HG02970 (cell line): ENCODE data around the gene LCE1F.

Source experiments
- ATAC-seq: cut with Tn5 transposase; IDR thresholded peaks from one replicate; pipeline ENCODE4 v1.9.1; 2021; ENCODE audit warnings: mild to moderate bottlenecking, moderate library complexity, moderate number of reproducible peaks; ENCODE audit not compliant: unreplicated experiment, low FRiP score

The LCE1F gene

GRCh38 chr1:152770411-152770810 is 4.5 kb upstream of the LCE1F start:
- no peak for ATAC-seq

- no peak for ATAC-seq
Measured at GRCh38 chr1:152776361-152776760, 1.4 kb downstream of the LCE1F start.

GRCh38 chr1:152777510-152778137 is 2.7 kb downstream of the LCE1F start:
- ATAC-seq = no peak

GRCh38 chr1:152783095-152783494 is 8.2 kb downstream of the LCE1F start:
- no peak for ATAC-seq

- no peak for ATAC-seq
Measured at GRCh38 chr1:152786077-152786476, 11.1 kb downstream of the LCE1F start, which contains the start of gene LCE1E. Gene LCE1E, plus strand, starts transcription at chr1:152786257. Its CDS starts 1,043 bp downstream, at chr1:152787300.

- ATAC-seq = no peak
Measured at GRCh38 chr1:152795686-152796085, 20.7 kb downstream of the LCE1F start.

GRCh38 chr1:152796421-152796820 is 21.5 kb downstream of the LCE1F start, which contains the start of gene LCE1D:
Gene LCE1D, plus strand, starts transcription at chr1:152796721. Its CDS starts 1,074 bp downstream, at chr1:152797795.
- ATAC-seq = no peak

- no peak for ATAC-seq
Measured at GRCh38 chr1:152801333-152801732, 26.4 kb downstream of the LCE1F start.

- no peak for ATAC-seq
Measured at GRCh38 chr1:152806576-152806975, 31.6 kb downstream of the LCE1F start, which contains the start of gene LCE1C. Gene LCE1C, minus strand, starts transcription at chr1:152806651. Its CDS starts 1,173 bp downstream, at chr1:152805478.

- ATAC-seq = no peak
Measured at GRCh38 chr1:152811050-152811449, 36.1 kb downstream of the LCE1F start.

GRCh38 chr1:152811671-152812070 is 36.7 kb downstream of the LCE1F start, which contains the start of gene LCE1B:
Gene LCE1B, plus strand, starts transcription at chr1:152811971. Its CDS starts 476 bp downstream, at chr1:152812447.
- no peak for ATAC-seq

GRCh38 chr1:152817309-152817708 is 42.4 kb downstream of the LCE1F start:
- ATAC-seq = no peak

- no peak for ATAC-seq
Measured at GRCh38 chr1:152823294-152823693, 48.4 kb downstream of the LCE1F start.

GRCh38 chr1:152824964-152825363 is 50.0 kb downstream of the LCE1F start:
- no peak for ATAC-seq
